Measurements from ENCODE around the gene TRABD2B.

TRABD2B gene

DNA sequence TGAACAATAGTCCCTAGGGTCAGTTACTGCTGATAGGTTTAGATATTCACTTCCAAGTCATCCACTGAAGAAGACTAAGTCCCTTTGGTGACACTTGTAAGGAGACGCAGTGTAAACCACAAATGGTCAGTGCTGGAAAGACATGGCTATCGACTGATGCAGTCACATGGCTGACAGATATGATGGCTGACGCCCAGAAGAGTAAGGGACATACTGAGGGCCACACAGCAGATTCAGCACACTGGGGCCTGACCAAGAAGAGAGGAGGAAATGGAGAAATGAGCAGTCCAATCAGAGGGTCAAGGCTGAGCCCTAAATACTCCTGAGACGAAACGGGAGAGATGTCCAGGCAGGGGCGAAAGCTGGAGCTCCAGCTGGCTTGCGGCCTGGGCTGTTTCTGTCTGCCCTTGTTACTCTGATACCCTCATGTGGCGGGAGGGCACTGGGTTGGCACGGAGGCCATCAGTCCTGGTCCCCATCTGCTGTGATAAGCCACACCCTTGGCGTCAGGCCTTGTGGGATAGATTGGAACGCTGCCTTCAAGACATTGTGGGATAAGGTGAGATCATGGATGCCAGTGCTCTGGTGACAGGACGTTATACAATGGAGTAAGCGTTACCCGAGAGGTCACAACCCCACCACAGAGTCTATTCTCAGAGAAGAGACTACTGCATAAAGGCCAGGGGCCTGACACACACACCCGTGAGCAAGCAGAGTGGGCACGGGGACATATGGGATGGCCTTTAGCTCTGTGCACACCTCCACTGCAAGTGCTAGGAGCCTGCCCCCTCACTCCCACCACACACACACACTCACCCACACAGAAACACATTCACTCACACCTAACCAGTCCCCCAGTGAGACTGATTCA lies 158.4 kb downstream of the TRABD2B start:
- no peak for FAIRE-seq
- DNase-seq (ENCODE audit: insufficient read length, low spot score) = no peak

DNA sequence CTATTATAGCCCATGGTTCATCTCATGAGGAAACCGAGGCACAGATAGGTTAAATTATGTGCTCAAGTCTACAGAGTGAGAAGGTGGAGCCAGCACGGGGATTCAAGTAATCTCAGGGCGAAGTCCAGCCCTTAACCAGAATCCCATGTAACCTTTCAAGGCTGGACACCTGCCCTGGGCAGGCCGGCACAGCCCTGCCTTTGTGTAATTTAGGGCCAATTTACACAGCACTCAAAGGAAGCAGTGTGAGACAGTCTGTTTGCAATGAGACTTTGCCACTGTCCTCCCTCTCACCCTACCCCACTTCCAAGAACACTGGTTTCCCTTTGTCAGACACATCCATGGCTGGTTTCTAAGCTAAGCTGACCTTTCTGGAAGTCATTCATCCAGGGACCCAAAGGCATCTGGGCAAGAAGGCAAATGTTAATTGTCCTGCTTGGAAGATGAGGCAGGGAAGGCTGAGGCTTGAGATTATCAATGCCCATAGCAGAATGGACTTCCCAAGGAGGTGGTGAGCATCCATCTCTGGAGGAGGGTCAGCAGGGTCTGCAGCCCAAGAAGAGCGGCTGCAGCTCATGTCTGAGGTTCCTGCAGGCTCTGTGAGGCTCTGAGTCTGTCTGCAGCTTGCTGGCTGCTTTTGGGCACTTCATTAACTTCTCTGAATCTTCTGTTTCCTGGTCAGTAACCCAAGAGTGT lies 159.2 kb downstream of the TRABD2B start:
- DNase-seq (ENCODE audit: insufficient read length, low spot score) = no peak
- FAIRE-seq = no peak

DNA sequence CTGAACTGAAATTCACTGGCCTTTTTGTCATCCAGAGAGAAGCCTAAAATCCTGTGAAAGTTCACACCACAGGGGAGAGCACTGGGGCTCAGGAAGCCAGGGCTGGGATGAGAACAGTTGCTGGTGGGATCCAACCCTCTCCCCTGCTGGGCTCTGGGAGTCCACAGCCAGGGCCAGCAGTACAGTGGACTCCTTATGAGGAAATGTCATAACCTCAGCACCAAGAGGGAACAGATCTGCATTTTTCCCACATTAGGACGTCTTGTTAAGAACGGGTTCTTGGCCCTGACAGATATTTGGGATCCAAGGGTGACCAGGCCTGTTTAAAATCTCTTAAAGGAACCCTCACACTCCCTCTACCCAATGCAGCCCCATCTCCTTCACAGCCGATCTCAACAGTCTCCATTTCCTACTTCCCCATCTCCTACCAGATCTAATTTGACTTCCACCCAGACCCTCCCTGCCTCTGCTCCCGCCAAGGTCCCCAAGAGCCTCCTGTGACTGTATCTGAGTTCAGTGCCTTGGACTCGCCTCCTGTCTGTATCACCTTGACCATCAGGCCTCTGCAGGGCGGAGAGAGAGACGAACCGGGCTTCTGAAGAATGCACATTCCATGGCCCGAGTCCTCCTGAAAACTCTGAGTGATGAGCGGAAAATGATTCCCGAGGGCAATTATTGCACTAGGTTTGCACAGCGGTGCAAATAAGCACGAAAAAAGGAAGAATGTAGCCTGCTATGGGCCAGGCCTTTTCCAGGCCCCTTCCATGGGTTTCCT lies 159.9 kb downstream of the TRABD2B start:
- FAIRE-seq (no peak), DNase-seq (ENCODE audit: insufficient read length, low spot score) (no peak)

DNA sequence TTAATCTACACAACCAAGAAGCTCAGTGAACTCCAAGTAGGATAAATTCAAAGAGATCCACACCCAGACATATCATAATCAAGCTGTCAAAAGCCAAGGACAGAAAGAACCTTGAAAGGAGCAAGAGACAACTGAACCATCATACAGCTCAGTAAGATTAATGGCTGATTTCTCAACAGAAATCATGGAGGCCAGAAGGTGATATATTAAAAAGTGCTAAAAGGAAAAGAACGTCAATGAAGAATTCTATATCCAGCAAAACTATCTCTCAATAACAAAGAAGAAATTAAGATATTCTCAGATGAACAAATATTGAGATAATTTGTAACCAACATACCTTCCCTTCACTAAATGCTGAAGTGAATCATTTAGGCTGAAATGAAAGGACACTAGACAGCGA lies 161.8 kb downstream of the TRABD2B start:
- FAIRE-seq (no peak), DNase-seq (ENCODE audit: insufficient read length, low spot score) (no peak)

DNA sequence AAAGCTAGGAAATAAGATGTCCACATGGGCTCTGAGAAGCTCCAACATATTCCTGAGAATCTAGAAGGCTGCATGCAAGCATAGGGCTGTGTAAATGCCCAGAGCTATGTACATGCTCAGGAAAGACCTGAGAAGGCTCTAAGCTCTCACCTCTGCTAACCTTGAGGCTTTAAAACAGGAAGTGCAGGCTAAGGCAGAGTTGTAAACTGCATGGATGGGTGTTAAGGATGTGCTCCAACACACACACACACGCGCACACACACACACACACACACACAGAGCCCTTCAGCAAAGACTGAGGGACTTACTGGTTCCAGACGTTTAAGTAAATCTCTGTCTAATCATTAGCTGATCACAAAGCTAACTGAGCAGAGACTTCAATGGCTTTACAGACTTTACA lies 162.9 kb downstream of the TRABD2B start:
- FAIRE-seq (no peak), DNase-seq (ENCODE audit: insufficient read length, low spot score) (no peak)

DNA sequence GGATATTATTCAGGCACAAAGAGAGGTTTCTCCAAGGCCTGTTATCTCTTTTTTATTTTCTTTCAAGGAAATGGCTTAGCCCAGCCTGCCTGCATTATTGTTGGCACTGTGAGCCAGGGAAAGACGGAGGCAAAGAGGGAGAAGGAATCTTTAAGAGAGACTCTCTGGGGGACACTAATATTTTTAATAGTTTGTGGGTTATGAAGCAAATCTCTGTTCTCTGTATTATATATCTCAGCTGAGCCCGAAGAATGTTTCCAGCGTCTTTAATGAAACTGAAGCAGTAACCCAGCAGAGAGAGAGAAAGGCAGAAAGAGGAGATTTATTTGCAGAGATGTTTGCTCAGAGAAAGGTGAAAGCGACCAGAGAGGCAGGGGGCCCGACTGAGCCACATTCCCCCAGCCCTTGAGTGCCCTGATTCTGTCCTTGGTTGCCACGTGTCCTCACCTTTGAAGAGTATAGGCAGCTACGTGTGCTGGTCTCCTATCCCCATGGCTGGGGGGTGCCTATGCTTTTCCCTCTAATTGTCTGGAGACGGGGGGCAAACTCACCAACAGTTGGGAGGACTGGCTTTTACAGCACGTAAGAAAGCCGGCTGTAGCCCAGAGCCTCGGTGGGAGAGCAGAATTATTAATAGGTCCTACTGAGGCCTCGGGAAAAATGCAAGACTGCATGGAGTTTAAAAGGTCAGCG lies 166.4 kb downstream of the TRABD2B start:
- no peak for FAIRE-seq
- DNase-seq (ENCODE audit: insufficient read length, low spot score) = no peak

DNA sequence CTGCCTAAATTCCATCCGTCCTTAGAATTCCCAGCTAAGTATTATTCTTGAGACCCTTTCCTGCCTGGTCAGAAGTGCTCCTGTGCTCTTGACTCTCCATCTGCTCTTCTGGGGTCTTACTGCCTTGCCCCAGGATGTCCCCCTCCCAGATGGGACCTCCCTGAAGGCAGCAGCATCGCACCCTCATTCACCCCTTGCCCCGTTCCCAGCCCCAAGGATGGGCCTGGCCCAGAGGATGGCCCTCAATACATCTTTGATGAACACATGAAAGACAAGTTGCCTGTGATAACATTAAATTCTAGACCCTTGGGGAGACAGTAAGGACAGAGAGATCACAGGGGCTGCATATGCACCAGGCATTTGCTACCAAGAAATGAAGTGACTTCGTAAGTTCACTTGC lies 167.2 kb downstream of the TRABD2B start:
- DNase-seq (ENCODE audit: insufficient read length, low spot score) (no peak), FAIRE-seq (no peak)

DNA sequence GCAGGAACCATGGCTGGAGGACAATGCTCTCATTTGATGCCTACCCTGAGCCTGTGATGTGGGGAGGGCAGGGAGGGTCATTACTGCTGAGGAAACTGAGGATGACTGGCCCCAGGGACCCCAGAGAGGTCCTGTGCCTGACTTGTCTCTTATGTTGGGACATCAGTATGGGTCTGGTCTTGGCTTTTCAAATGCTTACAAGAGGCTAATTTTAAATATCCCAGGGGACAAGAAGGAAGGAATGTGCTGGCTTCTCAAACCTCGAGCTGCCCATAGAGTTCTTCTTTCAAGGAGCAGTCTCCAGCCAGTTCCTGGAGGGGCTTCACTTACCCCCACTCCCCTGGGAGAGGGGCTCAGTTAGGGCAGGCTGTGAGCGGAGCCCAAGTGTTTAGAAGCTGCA lies 168.2 kb downstream of the TRABD2B start:
- no peak for DNase-seq (ENCODE audit: insufficient read length, low spot score)
- no peak for FAIRE-seq

DNA sequence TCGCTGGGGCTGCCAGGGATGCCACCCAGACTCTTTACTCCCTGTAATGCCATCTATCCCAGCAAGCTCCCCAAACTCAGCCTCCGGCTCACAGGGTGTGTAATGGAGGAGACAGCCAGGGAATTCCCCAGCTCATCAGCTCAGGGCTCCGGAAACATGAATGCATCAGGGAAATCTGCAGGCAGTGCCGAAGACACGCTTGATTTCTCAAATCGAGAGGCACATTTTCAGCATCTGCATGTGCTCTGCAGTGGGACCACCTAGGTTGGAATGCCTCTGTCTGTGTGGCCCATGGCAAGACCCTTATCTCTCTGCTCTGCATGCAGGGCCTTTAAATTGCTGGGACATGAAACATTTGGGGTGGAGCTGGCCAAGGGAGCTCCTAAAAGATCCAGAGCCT lies 170.1 kb downstream of the TRABD2B start:
- DNase-seq (ENCODE audit: insufficient read length, low spot score) (no peak), FAIRE-seq (no peak)

DNA sequence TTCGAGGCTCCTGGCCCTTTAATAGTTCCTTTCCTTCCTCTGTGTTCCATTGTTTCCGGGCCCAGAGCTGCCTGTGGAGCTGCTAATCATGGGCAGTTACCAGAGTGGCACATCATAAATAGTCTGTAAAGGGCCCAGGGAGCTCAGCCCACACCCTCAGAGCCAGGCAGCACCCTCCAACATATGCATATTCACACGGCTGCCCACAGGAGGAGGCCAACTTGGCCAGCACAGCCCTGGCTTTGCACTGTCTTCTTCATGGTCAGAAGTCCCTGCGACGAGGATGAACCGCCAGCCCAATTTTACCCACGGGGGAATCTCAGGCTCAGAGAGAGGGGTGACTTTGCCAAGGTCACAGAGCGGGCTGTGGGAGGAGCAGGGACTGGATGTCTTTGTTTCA lies 172.5 kb downstream of the TRABD2B start:
- FAIRE-seq (no peak), DNase-seq (ENCODE audit: insufficient read length, low spot score) (no peak)

DNA sequence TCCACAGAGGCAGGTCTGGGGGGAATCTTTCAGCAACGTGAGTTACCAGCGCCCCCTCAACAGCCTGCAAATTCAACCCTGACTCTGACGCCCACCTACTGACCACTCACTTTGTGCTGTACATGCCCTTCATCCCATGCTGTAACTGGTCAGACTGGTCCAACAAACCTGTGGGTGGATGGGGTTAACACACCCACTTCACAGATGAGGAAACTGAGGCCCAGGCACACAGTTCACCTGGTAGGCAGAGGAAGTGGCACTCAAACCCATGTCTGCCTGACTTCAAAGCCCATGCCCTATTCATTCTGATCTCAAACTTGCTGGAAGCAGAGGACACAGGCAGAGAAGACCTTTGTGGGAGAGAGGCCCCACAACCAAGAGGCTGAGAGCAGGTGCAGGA lies 172.9 kb downstream of the TRABD2B start:
- no peak for FAIRE-seq
- DNase-seq (ENCODE audit: insufficient read length, low spot score) = no peak

DNA sequence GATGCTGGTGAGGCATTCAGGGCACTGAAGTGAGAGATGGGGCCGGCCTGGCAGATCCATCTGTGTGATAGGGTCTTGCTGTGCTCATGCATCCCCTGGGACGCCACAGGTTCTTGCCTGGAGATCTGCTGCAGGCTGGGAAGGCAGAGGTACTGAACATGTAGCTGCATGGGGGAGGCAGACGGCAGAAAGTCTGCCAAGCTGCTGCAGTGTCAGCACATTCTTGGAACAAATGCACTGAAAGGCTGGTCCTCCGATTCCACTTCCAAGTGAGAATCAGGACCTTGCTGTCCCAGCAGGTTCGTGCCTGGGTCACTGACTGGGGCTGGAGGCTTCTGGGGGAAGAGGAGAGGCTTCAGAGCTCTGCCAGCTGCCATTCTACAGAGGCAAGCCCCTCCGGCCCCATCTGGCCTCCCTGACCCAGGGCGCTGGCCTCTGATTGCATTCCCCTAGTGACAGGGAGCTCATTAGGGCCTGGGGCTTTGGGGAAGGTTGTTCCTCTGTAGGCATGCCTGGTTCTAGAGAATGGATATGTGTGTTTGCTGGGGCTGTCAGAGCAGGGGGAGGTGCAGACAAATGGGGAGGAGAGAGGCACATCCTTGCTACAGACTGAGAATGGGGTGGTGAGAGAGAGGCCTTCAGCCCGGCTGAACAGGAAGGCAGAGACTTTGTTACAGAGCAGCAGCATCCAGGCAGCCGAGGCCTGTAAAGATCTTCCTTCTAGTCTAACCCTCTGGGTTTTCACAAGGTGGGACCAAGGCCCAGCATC lies 174.0 kb downstream of the TRABD2B start:
- DNase-seq (ENCODE audit: insufficient read length, low spot score) (no peak), FAIRE-seq (no peak)

DNA sequence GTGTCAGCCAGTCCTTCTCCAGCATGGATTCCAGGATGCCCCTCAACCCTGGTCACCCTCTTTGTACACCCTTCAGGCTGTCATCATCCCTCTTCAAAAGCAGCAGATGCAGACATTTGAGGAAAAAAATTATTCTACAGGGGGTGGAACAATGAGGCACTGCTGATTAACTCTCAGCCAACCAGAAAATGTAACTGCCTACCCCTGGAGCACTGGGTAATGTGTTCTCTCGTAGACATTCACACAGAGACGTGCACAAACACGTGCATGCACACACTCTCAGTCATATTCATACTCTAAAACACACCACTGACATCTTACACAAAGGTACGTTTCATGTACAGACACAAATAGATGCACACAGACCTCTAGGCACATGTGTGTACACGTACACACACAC lies 175.4 kb downstream of the TRABD2B start:
- no peak for DNase-seq (ENCODE audit: insufficient read length, low spot score)
- no peak for FAIRE-seq

DNA sequence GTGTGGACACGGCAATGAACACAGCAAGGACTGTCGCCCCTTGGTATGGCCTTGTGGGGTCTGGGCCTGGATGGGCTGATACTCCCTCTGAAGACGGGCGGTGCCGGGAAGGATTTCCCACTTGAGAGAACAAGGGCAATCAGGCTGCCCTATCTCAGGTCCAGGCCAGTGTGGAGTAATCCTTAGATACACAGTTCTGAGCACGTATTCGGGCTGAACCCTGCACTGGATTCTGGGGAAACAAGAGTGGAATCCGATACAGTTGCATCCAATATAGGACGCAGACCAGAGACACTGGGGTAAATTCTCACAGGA lies 177.7 kb downstream of the TRABD2B start:
- FAIRE-seq (no peak), DNase-seq (ENCODE audit: insufficient read length, low spot score) (no peak)

DNA sequence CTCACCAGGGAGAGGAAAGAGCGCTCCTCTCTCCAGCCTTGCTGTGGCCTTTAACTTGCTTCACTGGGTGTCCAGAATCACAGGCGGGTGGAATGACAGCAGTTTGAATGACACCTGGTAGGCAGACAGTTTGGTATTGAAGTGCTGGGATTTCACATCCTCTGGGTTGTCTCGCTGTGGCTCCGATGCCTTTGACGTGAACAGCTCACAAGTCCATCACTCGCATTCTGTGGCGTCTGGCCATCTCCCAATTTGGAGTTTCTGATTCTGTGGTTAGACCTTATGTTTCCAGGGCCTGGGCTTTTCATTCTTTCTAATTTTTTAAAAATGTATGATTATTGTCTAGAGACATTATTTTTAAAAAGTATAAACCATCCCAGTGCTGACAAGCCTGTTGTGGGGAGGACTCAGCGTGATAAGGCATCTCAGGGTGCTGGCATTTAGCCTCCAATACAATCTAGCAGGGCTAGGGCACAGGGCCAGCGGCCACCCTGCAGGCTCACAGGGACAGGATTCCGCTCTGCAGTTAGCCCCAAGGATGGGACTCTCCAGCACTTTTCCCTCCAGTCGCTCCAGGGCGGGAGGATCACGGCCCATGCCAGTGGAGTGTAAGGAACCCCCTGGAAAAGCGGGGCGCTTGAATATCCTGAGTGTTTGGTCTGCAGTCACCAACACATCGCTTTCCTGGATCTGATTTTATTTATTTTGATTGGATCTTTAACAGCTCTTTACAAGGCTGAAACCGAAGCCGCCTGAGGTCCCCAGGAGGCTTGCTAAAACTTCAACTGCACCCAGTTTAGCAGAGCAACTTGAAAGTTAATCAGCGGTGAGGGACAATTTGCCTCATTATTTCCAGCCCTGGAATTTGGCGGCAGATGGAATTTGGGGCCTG lies 178.3 kb downstream of the TRABD2B start:
- no peak for FAIRE-seq
- no peak for DNase-seq (ENCODE audit: insufficient read length, low spot score)

DNA sequence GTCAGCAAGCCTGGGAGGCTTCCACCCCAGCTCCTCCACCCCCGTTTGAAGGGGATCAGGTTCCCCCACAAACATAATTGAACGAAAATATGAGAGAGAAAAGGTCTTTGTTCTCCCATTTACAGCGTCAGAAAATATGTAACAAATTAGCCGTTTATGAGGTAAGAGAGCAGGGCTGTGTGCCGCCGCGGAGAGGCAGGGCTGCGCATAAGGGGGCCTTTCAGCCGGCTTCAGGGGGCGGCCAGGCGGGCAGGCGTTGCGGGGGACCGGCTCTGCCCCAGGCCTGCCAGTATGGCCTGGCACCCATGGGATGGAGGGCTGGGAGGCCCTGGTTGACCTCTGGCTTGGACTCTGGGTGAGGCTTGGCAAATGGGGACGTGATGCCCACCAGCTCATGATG lies 179.3 kb downstream of the TRABD2B start:
- DNase-seq (ENCODE audit: insufficient read length, low spot score) = no peak
- FAIRE-seq = no peak

DNA sequence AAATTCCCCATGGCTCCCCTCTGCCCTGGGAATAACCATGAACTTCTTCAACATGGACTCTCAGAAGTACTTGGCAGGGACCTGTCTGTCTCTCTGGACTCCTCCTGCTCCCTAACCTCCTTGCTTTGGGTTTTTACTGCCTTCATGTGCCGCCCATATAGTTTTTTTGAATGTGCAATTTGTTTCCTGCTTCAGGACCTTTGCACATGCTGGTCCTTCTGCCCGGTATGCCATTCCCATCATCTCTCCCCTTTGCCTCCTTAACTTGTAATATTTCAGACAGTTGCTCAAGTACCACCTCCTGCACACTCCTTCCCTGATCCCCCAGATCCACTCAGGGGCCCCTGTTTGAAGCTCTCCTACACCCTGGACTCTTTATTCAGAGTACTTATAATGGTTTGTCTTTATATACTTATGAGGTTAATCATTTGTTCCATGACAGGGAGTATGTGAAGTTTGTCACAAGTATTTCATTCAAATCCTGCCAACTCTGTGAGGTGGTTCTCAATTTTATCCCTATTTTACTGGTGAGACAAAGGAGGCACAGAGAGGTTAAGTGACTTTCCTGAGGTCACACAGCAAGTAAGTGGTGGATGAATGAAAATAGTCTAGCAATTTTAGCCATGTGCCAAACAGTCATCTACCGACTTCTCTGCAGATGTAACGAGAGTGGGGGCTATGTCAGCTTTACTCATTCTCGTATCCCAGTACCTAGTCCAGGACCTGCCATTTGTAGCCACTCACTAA lies 180.7 kb downstream of the TRABD2B start:
- FAIRE-seq (no peak), DNase-seq (ENCODE audit: insufficient read length, low spot score) (no peak)

DNA sequence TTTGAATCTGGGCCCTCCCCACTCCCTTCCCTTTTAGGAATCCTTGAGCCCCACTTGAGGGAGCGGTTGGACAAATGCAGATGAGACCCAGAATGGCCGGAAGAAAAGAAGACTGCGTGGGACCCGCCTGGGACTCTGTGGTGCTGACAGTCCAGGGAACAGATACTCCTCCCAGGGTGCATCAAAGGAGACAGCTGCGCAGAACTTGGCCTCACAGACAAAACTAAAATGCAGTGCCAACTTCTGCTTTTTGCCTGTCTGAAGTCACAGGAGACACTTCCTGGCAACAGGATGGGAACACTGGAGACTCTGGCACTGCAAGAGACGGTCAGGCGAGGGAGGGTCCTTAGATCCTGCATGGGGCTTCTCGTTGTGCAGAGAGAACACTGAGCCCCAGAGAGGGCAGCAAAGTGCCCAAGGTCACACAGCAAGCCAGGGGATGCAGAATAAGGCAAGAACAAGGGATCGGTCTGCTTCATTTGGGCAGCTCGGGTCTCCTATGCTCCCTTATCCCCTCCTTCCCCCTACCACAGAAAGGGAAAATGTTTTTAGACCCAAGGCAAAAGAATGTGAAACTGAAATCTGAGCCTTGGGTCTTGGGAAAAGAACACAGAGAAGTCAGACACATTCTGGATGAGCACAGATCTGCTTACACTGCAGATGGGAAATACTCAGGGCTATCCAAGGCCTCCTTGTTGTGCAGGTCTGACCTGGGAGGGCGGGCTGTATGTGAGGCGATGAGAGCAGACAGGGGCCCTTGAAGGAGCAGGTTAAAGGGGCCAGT lies 182.4 kb downstream of the TRABD2B start:
- FAIRE-seq = no peak

More for the DNA sequence above, 182.4 kb downstream of the TRABD2B start:
- DNase-seq (ENCODE audit: insufficient read length, low spot score) = no peak
